ENCODE results near the gene SIX1. TPM values are rescaled to one million over a fixed set of nuclear protein-coding genes. Genes with fewer than 3 reads are reported as not detected.

Gene SIX1
- 4.6 TPM for total RNA-seq

DNA sequence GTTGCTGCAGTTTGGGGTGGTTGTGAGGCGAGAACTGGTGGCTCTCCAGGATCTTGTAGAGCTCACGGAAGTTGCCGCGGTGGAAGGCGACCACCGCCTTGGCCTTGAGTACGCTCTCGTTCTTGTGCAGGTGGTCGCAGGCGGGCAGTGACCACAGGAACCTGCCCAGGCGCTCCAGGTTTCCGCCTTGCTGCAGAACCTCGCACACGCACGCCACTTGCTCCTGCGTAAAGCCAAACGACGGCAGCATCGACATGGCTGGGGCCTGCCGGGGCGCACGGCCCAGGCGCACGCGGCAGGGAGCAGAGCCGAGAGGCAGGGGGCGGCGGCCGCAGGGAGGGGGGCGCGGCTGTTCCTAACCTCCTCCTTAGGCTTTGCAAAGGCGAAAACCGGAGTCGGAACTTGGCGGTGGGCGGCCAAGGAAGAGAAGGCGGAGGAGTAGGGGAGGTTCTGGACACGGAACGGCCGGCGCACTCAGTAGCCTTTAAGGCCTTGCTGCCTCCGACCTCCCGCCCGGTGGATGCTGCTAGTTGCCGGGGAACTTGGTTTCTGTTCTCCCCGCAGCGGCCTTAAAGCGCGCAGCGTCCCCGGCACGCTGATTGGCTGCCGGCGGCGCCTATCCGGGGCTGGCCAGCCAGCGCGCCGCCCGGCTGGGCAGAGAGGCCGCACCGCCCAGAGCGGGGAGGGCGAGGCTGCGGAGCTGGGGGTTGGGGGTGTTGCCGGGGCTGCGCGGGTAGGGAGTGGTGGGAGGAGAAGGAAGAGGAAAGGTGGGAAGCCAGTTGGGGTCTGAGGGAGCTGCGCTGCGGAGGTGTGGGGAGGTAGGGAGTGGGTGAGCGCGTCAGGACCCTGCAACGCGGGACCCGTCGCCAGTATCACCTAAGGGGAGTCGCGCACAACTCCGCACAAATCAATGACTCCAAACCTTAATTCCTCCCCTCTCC, at the start of gene SIX1:
Gene SIX1, minus strand, starts transcription at position 544 of the 941 bp plus-strand sequence. Its CDS starts 288 bp downstream, at position 256.
- peak; percentile 54 for DNase-seq

DNA sequence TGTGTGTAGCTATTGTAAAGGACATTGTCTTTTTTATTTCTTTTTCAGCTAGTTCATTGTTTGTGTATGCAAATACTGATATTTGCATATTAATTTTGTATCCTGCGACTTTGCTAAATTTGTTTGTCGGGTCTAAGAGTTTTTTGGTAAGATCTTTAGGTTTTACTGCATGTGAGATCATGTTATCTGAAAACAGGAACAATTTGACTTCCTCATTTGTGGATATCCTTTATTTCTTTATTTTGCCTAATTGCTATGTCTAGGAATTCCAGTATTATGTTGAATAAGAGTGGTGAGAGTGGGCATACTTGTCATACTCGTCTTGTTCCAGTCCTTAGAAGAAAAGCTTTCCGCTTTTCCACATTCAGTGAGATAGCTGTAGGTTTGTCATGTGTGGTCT, 46.0 kb upstream of the SIX1 start:
- no peak for DNase-seq

DNA sequence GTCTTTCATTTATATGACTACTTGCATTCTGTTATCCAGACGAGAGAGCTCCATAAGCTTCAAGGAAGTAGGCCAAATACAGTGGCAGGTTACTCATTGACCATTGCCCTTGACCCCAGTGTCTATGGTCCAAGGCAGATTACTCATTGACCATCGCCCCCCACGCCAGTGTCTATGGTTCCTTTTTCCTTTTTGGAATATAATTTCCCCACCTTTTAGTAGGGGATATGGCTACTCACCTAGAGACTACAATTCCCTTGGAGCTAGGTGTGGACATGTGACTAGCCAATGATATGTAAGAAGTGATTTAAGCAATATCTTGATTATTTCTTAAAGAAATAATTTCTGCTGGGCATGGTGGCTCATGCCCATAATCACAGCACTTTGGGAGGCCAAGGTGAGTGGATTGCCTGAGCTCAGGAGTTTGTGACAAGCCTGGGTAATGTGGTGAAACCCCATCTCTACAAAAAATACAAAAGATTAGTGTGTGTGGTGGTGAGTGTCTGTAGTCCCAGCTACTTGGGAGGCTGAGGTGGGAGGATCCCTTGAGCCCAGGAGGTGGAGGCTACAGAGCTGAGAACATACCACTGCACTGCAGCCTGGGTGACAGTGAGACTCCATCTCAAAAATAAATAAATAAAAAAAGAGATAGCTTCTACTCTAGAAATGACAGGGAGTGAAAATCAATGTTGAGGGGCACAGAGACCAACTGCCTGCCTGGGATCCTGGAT, 42.3 kb upstream of the SIX1 start:
- no peak for DNase-seq

DNA sequence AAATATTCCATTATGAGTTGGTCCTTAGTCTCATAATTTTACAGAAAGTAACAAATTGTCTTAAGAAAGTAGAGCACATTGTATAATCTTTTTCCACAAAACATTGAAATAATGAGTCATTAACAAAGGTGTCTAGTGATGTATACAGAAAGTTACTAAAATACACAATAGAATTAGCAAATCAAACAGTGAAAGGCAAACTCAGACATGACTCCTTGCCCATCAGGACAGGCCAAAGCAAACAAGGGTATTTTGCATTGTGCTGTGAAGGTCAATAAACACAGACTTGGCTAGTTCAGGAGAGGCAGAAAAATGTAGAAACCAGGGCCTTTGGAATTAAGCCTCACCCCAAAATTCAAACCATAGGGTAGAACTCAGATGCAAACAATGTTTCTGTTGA, 37.6 kb upstream of the SIX1 start:
- DNase-seq = no peak

DNA sequence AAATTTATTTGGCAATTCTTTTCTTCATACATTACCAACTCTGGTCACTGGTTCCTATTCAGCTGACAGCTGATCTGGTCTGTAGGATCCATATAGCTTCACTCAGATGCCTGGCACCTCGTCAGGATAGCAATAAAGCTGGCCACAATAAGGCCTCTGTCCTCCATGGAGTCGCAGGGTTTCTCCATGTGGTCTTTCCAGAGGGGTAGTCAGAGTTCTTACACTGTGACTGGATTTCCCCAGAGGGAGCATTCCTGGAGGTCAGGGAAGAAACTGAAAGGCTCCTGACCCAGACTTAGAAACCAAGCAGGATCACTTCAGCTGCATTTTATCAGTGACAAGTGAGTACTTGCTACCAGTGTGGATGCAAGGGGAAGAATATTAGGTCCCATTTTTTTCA, 34.9 kb upstream of the SIX1 start:
- DNase-seq = no peak

DNA sequence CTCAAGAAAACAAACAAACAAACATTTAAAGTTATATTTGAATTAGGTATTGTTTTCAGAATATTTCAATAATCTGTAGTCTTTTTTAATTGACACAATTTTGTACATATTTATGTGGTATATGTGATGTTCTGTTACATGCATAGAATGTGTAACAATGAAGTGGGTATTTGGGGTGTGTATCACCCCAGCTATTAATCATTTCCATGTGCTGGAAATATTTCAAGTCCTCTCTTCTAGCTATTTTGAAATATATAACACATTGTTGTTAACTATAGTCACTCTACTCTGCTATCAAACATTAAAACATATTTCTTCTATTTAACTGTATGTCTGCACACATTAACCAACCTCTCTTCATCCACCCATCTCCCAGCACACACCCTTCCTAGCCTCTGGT, 32.0 kb upstream of the SIX1 start:
- no peak for DNase-seq

DNA sequence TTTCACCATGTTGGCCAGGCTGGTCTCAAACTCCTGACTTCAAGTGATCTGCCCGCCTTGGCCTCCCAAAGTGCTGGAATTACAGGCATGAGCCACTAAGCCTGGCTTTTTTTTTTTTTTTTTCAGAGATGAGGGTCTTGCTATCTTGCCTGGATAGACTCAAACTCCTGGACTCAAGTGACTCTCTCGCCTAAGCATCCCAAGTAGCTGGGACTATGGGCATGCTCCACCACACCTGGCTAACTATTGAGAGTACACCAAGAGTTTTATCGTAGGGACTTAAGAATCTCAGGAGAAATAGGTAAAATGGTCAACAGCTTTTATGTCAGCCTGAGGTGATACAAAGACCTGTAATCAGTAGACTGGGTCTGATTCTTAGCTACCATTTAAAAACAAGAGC, 31.2 kb upstream of the SIX1 start:
- DNase-seq = no peak

DNA sequence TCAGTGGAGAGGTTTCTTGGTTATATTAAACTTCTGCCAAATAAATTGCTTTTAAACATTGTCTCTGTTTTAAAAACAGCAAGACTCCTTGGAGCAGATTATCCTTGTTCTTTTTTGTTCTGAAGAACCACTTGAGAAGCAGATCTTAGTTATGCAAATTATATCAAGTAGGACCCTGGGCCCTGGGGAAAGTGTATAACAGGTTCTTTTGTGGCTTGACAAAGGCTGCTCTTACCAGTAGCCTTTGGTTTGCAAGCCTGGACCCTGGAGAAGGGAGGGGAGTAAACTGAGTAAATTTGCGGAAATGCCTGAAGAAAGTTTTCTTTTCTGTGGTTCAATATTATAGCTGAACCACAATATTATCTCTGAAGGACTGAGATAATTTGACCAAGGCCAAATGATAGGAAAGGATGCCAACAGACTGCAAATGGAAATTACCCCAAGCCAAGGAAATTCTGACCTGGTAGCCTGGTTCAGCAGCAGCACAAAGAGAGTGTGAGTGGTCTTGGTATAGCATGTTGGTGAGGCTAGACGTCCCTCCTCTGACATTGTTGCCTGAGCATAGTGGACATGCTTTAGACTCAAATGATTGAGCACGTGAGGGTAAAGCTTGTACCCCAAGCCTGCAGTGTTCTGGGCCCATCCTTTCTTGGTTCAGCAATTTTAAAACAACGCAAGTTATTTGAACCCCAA, 30.4 kb upstream of the SIX1 start:
- DNase-seq = no peak

DNA sequence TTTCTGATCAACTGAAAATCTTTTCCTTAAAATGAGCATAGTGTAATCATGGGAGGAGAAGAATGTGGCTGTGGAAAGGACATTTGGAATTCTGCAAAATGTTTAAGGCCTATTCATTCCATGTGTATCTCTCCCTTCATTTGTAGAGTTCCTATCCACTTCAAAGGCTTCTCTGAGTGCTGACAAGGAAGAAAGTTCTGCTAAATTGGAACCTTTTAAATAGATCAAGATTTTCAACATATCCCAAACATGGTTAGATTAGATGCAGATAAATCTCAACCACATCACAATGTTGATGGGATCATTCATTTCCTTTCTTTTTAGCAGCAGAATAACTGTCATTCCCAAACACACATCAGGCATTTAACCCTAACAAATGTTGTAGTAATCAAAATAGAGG, 28.4 kb upstream of the SIX1 start:
- no peak for DNase-seq

DNA sequence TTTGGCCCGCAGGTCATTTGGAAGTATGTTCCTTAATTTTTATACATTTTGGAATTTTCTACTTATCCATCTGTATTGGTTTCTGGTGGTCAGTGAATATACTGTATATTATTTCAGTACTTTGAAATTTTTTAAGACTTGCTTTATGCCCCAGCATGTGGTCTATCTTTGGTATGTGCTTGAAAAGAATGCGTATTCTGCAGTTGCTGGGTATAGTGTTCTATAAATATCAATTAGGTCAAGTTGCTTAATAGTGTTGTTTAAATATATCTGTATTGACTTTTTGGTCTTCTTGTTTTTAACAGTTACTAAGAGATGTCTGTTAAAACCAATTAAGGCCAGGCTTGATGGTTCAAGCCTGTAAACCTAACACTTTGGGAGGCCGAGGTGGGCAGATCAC, 21.7 kb upstream of the SIX1 start:
- no peak for DNase-seq

DNA sequence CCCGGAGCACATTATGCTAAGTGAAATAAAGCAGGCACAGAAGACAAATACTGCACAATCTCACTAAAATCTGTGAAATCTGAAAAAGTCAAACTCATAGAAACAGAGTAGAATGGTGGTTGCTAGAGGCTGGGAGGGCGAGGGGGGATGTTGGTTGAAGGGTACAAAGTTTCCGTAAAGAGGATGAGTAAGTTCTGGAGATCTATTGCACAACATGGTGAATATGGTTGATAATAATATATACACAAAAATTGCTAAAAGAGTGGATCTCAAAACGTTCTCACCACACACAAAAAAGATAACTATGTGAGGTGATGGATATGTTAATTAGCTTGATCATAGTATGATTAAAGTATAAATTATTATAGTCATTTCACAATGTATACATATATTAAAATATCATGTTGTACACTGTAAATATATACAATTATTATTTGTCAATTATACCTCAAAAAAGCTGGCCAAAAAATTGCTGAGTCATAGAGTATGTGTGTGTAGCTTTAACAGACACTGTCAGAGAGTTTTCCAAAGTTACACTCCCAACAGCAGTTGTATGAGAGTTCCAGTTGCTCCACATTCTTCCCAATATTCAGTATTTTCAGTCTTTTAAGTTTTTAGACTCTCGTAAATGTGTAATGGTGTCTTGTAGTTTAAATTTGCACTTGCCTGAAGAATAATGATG, 19.3 kb upstream of the SIX1 start:
- no peak for DNase-seq

DNA sequence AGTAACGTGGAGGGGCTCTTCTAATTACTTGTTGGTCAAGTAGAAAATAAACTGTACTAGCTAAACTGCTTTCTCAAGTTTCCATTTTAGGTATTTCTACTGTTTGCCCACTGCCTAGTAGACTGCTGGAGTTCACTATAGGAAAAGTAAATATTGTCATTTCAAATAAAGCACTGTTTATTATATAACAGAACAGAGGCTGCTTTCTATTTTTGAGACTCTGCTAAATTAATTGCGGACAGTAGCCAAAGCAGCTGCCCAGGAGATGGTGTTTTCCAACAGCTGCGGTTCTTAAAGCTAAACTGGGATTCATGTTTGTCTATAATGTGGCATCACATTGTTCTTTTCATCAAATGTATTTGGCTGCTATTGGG, 15.9 kb upstream of the SIX1 start:
- no peak for DNase-seq

DNA sequence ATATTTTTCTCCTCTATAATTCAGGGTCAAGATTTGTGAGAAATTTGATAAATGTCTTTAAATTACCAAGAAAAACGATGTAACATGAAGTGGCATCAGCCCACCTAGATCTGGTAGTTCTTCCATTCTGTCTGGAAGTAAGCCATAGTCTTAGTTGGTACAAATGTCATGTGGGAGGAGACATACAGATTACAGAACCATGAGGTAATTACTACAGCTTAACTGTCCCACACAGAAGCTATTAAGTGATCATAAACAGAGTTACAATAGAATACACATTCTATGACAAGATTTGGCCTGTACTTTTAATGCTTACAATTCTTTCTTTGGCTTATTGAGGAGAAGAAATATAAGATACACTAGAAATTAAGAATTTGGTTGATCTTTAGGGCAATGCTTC, 13.7 kb upstream of the SIX1 start:
- no peak for DNase-seq

DNA sequence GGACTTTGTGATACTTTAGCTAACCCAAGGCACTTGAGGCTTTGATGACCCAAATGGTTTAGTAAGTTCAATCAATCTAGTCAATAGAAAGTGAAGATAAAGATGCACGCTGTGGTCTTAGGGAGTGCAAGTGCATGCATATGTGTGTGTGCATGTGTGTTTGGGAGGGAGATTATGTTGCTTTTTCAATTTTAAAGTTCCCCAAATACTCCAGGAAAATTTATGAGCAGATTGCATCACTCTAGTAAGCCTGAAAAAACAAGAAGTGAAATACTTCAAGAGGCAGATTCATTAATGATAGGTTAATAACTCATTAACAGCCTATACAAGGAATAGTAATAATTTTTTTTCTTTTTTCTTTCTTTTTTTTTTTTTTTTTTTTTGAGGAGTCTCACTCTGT, 12.4 kb upstream of the SIX1 start:
- DNase-seq = no peak

DNA sequence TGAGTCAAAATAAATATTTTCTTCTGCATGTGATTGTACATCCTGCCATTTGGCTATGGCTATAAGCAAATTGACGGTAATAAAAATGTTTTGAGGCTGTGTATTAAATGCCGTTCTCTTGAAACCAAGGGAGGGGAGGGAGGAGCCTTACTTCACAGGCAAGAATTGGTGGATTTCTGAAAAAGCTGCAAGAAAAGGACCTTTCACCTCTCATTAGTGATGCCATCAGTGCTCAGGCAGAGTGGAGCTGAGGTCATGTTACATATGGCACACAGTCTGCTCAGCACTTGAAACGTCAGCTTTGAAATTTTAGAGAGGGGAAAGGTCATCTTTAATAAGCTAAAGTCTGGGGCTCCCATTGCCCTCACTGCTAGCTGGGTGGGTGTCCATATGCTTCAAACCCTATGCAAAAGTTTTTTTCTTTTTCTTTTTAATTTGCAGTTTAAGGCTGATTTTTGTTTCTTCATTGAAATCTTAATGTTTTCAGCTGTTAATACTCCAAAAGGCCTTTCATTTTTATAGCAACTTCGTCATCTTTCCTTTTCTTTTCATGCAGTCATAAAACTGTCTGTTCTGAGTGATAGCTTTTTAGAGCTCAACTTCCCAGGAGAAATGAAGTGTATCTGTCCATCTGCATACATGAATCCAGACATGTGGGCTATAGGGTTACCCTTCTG, 9.8 kb upstream of the SIX1 start:
- no peak for DNase-seq

DNA sequence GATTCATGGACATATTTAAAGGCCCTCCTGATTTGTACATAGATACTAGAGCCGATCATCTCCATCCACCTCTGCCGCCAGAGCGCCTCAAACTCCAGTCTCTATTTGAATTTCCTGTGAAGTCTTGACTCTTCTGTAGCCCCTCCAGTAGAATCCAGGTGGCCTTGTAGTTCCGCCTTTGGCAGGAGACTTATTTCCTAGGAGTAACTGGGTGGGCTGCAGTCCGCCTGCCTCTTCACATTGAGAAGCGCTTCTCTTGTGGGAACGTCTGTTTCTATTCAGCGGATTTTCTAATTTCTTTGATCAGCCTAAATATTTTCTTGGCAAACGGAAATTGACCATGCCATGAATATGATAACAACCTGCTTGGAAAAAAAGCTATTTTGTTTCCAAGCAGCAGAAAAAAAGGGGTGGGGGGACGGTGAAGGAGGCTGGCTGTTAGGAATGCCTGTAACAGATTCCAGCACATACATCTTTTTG, 9.0 kb upstream of the SIX1 start:
- DNase-seq = no peak

DNA sequence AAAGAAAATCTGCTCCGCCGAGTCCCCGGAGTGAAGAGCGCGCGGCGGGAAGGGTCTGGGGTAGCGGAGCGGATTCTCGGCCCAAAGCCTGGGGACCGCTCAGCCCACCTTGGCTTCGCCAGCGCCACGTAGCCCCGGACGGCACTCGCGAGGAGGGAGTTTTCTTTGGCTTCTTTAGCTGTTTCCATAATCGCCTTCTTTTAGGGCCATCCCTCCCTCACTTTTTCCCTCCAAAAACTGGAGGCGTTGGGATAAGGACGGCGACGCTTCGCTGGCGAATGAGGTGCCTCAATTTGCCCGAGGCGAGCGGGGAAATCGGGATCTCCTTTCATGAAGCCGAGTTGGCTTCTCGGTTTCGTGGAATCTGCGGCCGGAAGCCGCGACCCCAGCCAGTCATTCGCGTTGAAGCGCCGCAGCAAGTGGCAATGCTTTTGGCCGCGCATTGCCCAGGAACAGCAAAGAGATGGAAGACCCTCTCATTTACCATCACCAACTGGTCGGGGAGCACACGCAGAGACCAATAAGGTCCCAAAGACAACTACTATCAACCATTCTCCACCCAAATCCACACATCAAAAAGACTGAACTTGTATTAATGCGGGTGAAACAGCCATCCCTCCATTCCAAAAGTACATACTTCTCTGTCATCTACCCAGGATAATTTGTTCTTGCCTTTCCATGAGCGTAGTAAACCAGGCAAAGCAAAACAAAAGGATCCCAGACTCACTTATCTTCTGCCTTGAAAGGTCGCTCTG, 8.4 kb upstream of the SIX1 start:
- DNase-seq = no peak

DNA sequence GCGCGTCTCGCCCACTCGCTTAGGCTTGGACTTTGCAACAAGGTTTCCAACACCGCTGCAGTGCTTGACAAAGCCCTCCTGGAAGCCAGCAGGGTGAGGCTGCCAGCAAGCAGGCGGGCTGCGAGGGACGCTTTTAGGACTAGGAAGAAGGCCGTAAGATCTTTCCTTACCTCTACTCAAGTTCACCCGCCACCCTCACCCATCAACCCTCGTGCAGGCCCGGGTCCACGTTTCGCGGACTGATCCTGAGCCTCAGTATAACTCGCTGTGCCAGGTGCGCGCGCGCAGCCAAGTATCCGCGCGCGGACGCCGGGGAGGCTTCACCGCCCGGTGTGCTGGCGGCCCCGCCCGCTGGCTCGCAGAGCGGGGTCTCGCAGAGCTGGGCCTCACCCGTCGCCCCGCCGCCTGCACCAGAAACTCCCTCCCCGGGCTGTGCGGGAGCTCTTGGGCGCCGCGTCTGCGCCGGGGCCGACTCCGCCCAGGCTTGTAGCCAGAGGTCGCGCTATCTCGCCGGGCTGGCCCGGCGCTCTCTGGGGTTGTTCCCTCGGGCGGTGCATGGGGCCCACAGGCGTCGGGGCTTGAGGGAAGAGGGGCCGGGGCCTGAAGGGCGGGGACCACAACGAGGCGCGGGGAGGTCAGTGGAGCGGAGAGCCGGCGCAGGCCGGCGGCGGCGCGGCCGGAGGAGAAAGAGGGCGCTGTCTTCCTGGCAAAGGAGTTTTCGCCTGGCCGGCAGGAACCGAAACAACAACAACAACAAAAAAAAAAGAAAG, 7.6 kb upstream of the SIX1 start:
- DNase-seq = no peak

DNA sequence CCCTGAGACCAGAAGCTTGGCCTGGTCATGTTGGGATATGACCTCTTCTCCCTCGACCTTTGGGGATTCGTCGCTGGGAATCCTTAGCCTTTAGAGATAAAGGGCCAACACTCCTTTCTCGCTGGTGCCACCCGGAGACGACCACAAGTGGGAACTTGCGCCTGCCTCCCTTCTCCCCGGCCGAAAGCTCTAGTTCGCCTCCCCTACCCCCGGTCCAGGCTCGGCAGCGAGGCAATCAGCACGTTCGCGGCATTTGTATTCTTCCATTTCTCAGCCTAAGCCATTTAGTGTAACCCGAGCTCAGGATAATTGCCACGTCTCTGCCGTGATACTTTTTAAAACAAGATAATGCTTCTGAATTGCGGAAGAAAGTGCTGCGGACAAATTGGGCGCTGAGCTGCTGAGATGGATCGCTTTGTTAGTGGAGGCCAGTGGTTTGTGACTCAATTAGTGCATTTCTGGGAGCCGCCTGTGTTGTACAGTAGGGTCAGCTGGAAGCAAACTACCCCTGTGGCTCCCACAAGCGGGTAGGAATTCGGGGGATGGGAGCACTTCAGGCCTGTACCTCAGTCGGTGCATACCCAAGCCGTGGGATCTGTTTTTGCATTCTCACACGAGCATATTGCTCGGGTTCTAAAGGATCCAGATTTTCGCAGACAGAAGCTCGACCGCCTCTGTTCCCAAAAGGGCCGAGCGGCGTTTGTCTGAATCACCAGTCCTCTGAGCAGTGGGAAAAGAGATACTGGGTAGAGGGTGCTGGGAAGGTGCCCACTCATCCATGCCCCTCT, 6.8 kb upstream of the SIX1 start:
- DNase-seq = no peak
